ENCODE measurements around the gene ITIH3.

The ITIH3 gene

GRCh38 chr3:52793702-52794611 lies 639 bp upstream of the ITIH3 start:
- DNase-seq (ENCODE audit: low read depth in 2 of 3, low spot score in 2 of 3) = no peak

DNA sequence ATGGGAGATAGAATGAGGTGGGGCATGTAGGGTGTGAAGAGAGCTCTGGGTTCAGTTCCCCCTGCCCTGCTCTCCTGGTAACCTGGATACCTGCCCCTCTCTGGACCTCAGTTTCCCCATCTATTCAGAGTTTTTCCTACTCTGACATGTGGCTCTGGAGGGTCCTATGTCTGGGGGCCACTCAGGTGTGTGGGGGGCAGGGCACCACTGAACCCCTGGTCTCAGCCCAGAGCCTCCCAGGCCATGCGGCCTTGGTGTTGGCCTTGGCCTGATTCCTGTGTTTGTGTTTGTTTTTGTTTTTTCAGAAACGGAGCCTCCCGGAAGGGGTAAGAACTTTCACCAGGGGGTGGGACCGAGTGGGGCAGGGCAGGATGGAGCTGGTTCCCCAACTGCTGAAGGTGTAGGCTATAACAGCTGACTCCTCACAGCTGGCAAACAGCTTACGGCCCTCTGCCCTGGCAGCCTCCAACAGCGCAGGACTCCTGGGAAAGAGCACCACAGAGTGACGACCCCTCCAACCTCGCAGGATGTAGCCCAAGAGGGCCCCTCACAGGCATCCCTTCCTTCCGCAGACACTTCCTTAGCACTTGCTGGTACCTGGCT lies 803 bp downstream of the ITIH3 start:
- DNase-seq (ENCODE audit: low read depth in 2 of 3, low spot score in 2 of 3) = no peak

- no peak for DNase-seq (ENCODE audit: low read depth in 2 of 3, low spot score in 2 of 3)
Observed at GRCh38 chr3:52796411-52796810, 1.8 kb downstream of the ITIH3 start.

DNA sequence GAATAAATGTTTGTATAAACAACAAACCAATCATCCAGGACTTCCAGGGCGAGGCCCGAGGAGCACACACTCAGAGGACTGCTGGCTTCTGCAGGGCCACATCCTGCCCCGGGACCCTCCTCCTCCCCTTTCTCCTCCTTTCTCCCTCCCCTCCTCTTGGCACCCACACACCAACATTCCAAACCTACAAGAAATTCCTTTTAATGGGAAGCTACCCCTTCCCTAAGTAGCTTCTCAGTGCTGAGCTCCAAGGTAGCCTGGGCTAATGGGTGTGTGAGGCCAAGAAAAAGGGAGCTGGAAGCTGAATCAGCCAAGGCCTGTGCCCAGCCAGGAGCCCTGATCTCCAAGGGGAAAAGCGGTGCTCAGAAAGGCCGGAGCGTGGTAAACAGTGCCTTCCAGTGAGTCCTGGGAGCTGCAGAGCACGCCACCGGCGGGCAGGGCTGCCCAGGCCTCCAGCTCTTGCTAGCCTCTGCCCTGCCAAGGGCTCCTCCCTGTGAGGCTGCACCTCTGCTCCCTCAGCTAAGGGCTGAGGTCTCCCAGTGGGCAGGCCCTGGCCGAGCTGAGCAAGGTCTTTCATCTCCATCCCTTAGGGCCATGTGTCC lies 3.9 kb downstream of the ITIH3 start:
- no peak for DNase-seq (ENCODE audit: low read depth in 2 of 3, low spot score in 2 of 3)

DNA sequence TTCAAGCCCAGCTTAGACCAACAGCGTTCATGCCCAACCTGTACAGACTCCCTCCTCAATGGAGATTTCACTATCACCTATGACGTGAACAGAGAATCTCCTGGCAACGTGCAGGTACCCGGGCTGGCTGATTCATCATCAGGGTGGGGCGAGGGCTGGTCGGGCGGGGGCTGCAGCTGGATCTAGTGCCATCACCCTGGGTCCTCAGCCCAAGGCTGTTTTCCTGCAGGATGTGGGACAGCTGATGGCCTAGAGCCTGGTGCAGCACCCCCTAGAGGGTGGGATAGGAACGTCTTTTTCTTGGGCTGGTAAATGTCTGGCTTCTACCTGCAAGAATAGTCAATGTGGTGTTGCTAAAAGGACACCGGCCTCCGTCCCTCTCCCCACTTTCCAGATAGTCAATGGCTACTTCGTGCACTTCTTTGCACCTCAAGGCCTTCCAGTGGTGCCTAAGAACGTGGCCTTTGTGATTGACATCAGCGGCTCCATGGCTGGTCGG lies 4.4 kb downstream of the ITIH3 start:
- no peak for DNase-seq (ENCODE audit: low read depth in 2 of 3, low spot score in 2 of 3)

GRCh38 chr3:52800079-52800478 lies 5.5 kb downstream of the ITIH3 start:
- no peak for DNase-seq (ENCODE audit: low read depth in 2 of 3, low spot score in 2 of 3)

DNA sequence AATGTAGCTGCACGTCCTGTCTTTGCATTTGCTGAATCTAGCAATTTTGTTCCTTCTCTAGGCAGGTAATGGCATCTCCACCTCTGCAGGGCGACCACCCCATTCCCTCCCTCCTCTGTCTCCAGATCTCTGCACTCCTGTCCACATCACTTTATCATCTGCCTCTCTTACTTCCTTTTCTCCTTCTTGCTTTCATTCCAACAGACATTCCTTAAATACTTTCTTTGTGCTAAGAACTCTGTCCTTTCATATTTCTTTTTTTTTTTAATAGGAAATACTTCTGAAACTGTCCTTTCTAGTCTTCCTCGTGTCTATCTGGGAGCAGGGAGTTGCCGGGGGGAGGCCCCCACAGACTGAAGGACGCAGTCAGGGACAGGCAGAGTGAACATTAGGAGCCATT lies 7.2 kb downstream of the ITIH3 start:
- DNase-seq (ENCODE audit: low read depth in 2 of 3, low spot score in 2 of 3) = no peak

GRCh38 chr3:52805270-52806039 lies 10.9 kb downstream of the ITIH3 start:
- no peak for DNase-seq (ENCODE audit: low read depth in 2 of 3, low spot score in 2 of 3)

DNA sequence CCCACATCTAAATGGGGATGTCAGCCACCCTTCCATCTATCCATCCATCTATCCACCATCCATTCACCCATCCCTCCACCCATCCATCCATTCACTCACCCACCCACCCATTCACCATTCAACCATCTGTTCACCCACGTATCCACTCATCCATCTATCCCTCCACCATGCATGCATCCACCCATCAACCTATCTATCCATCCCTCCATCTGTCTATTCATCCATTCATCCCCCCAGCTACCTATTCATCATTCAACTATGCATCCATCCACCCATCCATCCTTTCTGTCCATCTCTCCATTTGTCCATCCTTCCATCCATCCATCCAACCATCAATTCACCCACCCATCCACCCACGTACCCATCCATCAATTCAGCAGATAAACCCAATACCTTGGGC lies 14.6 kb downstream of the ITIH3 start:
- no peak for DNase-seq (ENCODE audit: low read depth in 2 of 3, low spot score in 2 of 3)

- DNase-seq (ENCODE audit: low read depth in 2 of 3, low spot score in 2 of 3) = no peak
Observed at GRCh38 chr3:52809662-52810377, 15.2 kb downstream of the ITIH3 start.

DNA sequence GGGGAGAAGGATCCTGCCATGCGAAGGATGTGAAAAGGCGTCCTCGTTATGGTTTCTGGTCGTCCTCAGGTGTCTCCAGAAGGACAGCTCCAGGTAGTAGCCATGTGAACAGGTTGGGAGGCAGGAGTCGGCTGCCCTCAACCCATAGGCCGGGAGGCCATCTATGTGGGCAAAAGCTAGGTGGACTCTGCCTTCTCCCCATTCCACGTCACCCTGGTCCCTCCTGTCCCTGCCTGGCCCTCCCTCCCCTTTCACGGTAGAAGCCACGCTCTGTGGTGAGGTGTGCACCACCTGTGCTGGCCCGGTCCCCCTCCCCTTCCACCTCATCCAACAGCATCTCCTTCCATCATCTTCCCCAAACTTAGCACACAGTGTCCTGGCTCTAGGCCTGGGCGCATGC lies 16.3 kb downstream of the ITIH3 start:
- no peak for DNase-seq (ENCODE audit: low read depth in 2 of 3, low spot score in 2 of 3)

GRCh38 chr3:52811452-52812011 lies 16.9 kb downstream of the ITIH3 start:
- DNase-seq (ENCODE audit: low read depth in 2 of 3, low spot score in 2 of 3) = no peak

- no peak for DNase-seq (ENCODE audit: low read depth in 2 of 3, low spot score in 2 of 3)
Observed at GRCh38 chr3:52813810-52814209, 19.2 kb downstream of the ITIH3 start.

DNA sequence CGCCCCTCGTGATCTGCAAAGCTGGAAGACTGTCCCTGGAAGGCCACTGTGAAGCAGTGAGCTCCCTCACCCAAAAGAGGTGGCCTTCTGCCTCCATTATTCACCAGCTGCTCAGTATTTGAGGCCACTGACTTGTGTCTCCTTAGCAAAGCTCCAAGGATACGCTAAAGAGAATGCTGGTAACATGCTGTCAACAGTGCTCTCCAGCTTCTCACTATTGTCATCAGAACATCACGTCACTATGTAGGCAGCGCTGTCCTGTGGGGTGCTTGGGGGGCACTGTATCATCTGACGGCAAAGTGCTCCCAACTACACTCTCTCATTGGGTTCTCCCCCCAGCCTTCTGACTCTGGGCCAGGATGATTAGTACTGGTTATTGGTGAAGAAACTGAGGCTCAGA lies 21.6 kb downstream of the ITIH3 start:
- no peak for DNase-seq (ENCODE audit: low read depth in 2 of 3, low spot score in 2 of 3)

DNA sequence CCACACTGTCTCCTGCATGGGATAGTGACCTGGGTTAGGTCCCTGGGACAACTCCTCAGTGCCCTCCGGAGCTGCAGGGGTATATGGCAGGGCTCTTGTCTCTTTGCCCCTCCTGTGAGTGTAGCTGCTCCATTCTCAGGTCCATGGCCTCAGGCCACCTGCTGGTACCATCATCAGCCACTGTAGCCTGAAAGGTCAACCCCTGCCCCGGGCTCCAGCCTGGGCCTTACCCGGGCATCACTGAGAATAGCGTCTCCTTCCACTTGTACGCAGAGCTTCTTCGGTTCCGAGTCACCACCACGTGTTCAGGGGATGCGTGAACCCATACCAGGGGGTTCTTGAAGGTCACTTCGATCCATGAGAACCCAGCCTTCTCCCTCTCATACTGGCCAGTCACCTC lies 22.1 kb downstream of the ITIH3 start:
- no peak for DNase-seq (ENCODE audit: low read depth in 2 of 3, low spot score in 2 of 3)

DNA sequence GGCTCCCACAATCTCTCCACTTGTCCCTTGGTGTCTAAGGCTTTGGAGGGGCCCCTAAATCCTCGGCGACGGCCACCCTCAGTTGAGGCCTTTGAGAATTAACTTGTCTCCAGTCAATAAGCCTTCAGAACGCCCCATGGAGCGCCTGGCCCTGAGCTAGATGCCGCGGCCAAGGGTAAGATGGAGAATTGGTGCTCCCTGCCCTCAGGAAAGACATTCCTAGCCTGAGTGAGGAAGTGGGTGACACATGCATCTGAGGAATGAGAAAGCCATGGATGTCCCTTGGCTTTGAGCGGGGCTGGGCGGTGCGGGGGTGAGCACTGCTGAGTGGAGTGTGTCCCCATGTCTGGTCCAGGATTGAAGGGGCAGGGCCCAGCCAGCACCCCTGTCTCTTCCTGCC lies 22.6 kb downstream of the ITIH3 start:
- DNase-seq (ENCODE audit: low read depth in 2 of 3, low spot score in 2 of 3) = no peak

- DNase-seq (ENCODE audit: low read depth in 2 of 3, low spot score in 2 of 3) = no peak
Observed at GRCh38 chr3:52817860-52818259, 23.3 kb downstream of the ITIH3 start.

- DNase-seq (ENCODE audit: low read depth in 2 of 3, low spot score in 2 of 3) = no peak
Observed at GRCh38 chr3:52819936-52820335, 25.3 kb downstream of the ITIH3 start.

DNA sequence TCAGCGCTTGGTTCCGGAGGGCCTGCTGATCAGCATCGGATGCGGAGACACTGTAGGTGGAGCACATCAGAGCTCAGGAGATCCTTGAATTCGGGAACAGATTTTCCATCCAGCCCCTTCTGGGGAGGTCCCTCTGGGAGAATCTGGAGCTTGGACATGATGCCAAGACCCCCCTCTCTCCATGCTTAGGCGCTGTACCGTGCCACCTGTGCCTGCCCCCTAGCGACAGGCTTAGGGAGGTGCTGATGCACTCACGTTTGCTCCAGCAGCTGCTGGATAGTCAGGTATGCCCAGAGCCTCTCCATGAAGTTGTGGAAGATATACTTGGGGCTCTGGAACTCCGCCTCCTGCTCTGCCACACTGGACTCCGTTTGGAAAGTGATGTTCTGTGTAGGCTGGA lies 26.1 kb downstream of the ITIH3 start:
- no peak for DNase-seq (ENCODE audit: low read depth in 2 of 3, low spot score in 2 of 3)

- no peak for DNase-seq (ENCODE audit: low read depth in 2 of 3, low spot score in 2 of 3)
Observed at GRCh38 chr3:52822363-52822762, 27.8 kb downstream of the ITIH3 start.
